Calu3 (cell line): Measurements from ENCODE around the gene MAGI1. TPM values are rescaled to one million over a fixed set of nuclear protein-coding genes. Genes with fewer than 3 reads are reported as not detected.
"Not testable (repeated sequence)": the region's sequence is repeated elsewhere in the genome, so short reads cannot be mapped to it uniquely, and the experiment has no call there.

Experiments used
- BruUV-seq: library from RNA; stranded (reverse); fragments of 400-500 nt; replicated peaks from 2 replicates; lab custom pipeline; 2021; lab: Mats Ljungman, UMichigan
- CTCF ChIA-PET: fragments of 300-600 bp; sonication (Branson Sonifier 250); formaldehyde crosslinking; loops from one replicate; lab custom pipeline; 2022; ENCODE audit warnings: antibody characterized with exemption; lab: Charles Lee
- DNase-seq: peaks from one replicate; pipeline ENCODE4 v3.0.0; 2022
- H3K27ac Mint-ChIP-seq: one replicate; pipeline ENCODE4 v1.8.0; 2022; ENCODE audit warnings: mixed read lengths; ENCODE audit not compliant: unreplicated experiment
- H3K27me3 Mint-ChIP-seq: one replicate; pipeline ENCODE4 v1.8.0; 2022; ENCODE audit warnings: mixed read lengths; ENCODE audit not compliant: unreplicated experiment
- H3K36me3 Mint-ChIP-seq: one replicate; pipeline ENCODE4 v1.8.0; 2022; ENCODE audit warnings: mild to moderate bottlenecking, moderate library complexity, mixed read lengths; ENCODE audit not compliant: insufficient read depth, unreplicated experiment
- H3K4me1 Mint-ChIP-seq: one replicate; pipeline ENCODE4 v1.8.0; 2022; ENCODE audit warnings: mild to moderate bottlenecking, low read depth, mixed read lengths; ENCODE audit not compliant: unreplicated experiment
- H3K4me3 Mint-ChIP-seq: one replicate; pipeline ENCODE4 v1.8.0; 2022; ENCODE audit warnings: mild to moderate bottlenecking, low read depth, moderate library complexity, mixed read lengths; ENCODE audit not compliant: unreplicated experiment
- H3K9me3 Mint-ChIP-seq: one replicate; pipeline ENCODE4 v1.8.0; 2022; ENCODE audit warnings: low read depth, mixed read lengths; ENCODE audit not compliant: unreplicated experiment
- CTCF ChIP-seq: fragments of 200-600 bp; IDR thresholded peaks from one replicate; pipeline ENCODE4 v1.8.0; 2022; ENCODE audit warnings: antibody characterized with exemption; ENCODE audit not compliant: unreplicated experiment
- intact Hi-C: fragments of 100-400 bp; cut with micrococcal nuclease; formaldehyde crosslinking; loops from one replicate; pipeline ENCODE4 v1.10.0; 2022; ENCODE audit not compliant: unreplicated experiment
- total RNA-seq: library from RNA; stranded (reverse); gene quantifications from 2 replicates; pipeline ENCODE4 v1.2.3, GENCODE V29; 2022

The MAGI1 gene
- total RNA-seq, 1 experiment from 2014 or later = 76.4 TPM

- TF ChIP-seq CTCF = no peak
- DNase-seq = no peak
- BruUV-seq = no TSS peak
- Mint-ChIP-seq H3K4me1 (peaks cover 5% of the 10 kb centered on the region), H3K4me3 (no peak overlapping the region), H3K9me3 (peaks cover 3% of the 10 kb centered on the region), H3K36me3 (no peaks in the 10 kb centered on the region), H3K27me3 (no peaks in the 10 kb centered on the region), H3K27ac (no peak overlapping the region)
- intact Hi-C loops = no loop called here
- CTCF ChIA-PET = no interaction called here
Observed at GRCh38 chr3:66047311-66048050, 8.8 kb upstream of the MAGI1 start.

GRCh38 chr3:66046321-66046720 is 7.6 kb upstream of the MAGI1 start:
- BruUV-seq, H3K27ac Mint-ChIP-seq, H3K9me3 Mint-ChIP-seq, DNase-seq, H3K27me3 Mint-ChIP-seq, intact Hi-C loops, H3K4me1 Mint-ChIP-seq, H3K36me3 Mint-ChIP-seq, H3K4me3 Mint-ChIP-seq: not testable (repeated sequence)
- CTCF ChIA-PET = interaction anchor here (0.6 kb wide), 2 partner anchors 69 to 87 kb away, joined by 3 to 4 read pairs; no protein-coding TSS in a partner anchor

GRCh38 chr3:66041828-66042227 is 3.1 kb upstream of the MAGI1 start:
- intact Hi-C loops = no loop called here
- no peaks in the 10 kb centered on the region for H3K9me3 Mint-ChIP-seq
- no TSS peak for BruUV-seq
- H3K4me3 Mint-ChIP-seq = no peak overlapping the region
- TF ChIP-seq CTCF = no peak
- H3K27me3 Mint-ChIP-seq = no peaks in the 10 kb centered on the region
- peaks cover 33% of the 10 kb centered on the region for H3K36me3 Mint-ChIP-seq
- no peak overlapping the region for H3K27ac Mint-ChIP-seq
- DNase-seq = no peak
- H3K4me1 Mint-ChIP-seq = peaks cover 7% of the 10 kb centered on the region
- CTCF ChIA-PET = interaction anchor here (1.1 kb wide), 1 partner anchor 97 kb away, joined by 4 read pairs; no protein-coding TSS in a partner anchor

GRCh38 chr3:66041116-66041515 is 2.4 kb upstream of the MAGI1 start:
- Mint-ChIP-seq H3K27me3 (no peaks in the 10 kb centered on the region), H3K4me1 (peaks cover 9% of the 10 kb centered on the region), H3K36me3 (peaks cover 40% of the 10 kb centered on the region), H3K27ac (no peak overlapping the region), H3K9me3 (no peaks in the 10 kb centered on the region), H3K4me3 (no peak overlapping the region)
- CTCF ChIA-PET = no interaction called here
- TF ChIP-seq CTCF = no peak
- intact Hi-C loops = no loop called here
- DNase-seq = no peak
- no TSS peak for BruUV-seq

- Mint-ChIP-seq H3K4me3 (peak overlapping the region; percentile 72), H3K9me3 (no peaks in the 10 kb centered on the region), H3K27me3 (no peaks in the 10 kb centered on the region), H3K4me1 (peaks cover 25% of the 10 kb centered on the region), H3K27ac (peak overlapping the region; percentile 42), H3K36me3 (peaks cover 55% of the 10 kb centered on the region)
- no peak for TF ChIP-seq CTCF
- intact Hi-C loops = loop anchor here (5.0 to 10.0 kb wide), 4 partner anchors 42 to 255 kb away; no protein-coding TSS in a partner anchor
- DNase-seq = peak; percentile 46
- BruUV-seq = no TSS peak
- CTCF ChIA-PET = no interaction called here
Observed at GRCh38 chr3:66039590-66039887, 821 bp upstream of the MAGI1 start.
